Heart right ventricle (tissue), 16 donors: Measurements from ENCODE around the gene GEN1. TPM values are rescaled to one million over a fixed set of nuclear protein-coding genes. Genes with fewer than 3 reads are reported as not detected.
"Not testable (repeated sequence)": the region's sequence is repeated elsewhere in the genome, so short reads cannot be mapped to it uniquely, and the experiment has no call there.

Experiments used
- ATAC-seq, 8 donors: fragments of 200-7000 bp; cut with Tn5 transposase; one replicate each; pipeline ENCODE4 v1.9.1; 2020; ENCODE audit warnings: mild to moderate bottlenecking in 8 of 8, moderate library complexity in 8 of 8, moderate number of reproducible peaks in 1 of 8
- DNase-seq, 2 donors: peaks; one replicate each; pipeline ENCODE4 v3.0.0-alpha.2; 2020
- H3K27ac ChIP-seq, 10 donors: fragments of 200-600 bp; sonication (generic) in 2 of 10; one replicate each; pipeline versions ENCODE4 v1.5.0 to v1.8.0; 2020 to 2022; ENCODE audit warnings: mild to moderate bottlenecking in 3 of 10
- H3K27me3 ChIP-seq, 7 donors: fragments of 200-600 bp; one replicate each; pipeline ENCODE4 v1.8.0; 2021 to 2022; ENCODE audit warnings: mild to moderate bottlenecking in 2 of 7
- H3K36me3 ChIP-seq, 9 donors: fragments of 200-600 bp; sonication (generic) in 1 of 9; one replicate each; pipeline versions ENCODE4 v1.5.0 to v1.8.0; 2020 to 2022; ENCODE audit warnings: mild to moderate bottlenecking in 2 of 9
- H3K4me1 ChIP-seq, 9 donors: fragments of 200-600 bp; sonication (generic) in 1 of 9; one replicate each; pipeline versions ENCODE4 v1.5.0 to v1.8.0; 2020 to 2022; ENCODE audit warnings: mild to moderate bottlenecking in 4 of 9
- H3K4me3 ChIP-seq, 10 donors: fragments of 200-600 bp; sonication (generic) in 2 of 10; one replicate each; pipeline versions ENCODE4 v1.5.0 to v1.8.0; 2020 to 2022; ENCODE audit warnings: mild to moderate bottlenecking in 7 of 10, moderate library complexity in 2 of 10
- H3K9me3 ChIP-seq, 11 donors: fragments of 200-600 bp in 10 of 11; sonication (generic) in 2 of 11; one replicate each; pipeline versions ENCODE4 v1.5.0 to v1.8.0; 2013 to 2022; ENCODE audit warnings: mild to moderate bottlenecking in 2 of 11, control low read depth in 1 of 11, moderate library complexity in 1 of 11
- WGBS, 2 donors: extraction: QIAGEN DNeasy Blood & Tissue Kit; methylation state at CpG; one replicate each; pipeline ENCODE4 v1.1.7; 2013; ENCODE audit warnings: inconsistent platforms in 1 of 2; 5-methylcytosine and 5-hydroxymethylcytosine counted together
- intact Hi-C, 10 donors: fragments of 100-400 bp; cut with DNase I; formaldehyde crosslinking; loops; one replicate each; pipeline versions ENCODE4 v1.11.1 to v1.14.2; 2022
- polyA plus RNA-seq, 2 donors: library from polyadenylated mRNA; stranded (reverse); fragments of 200-250 nt; gene quantifications; one replicate each; pipeline ENCODE4 v1.2.3, GENCODE V29; 2013
- total RNA-seq, 10 donors: library from RNA; stranded (reverse); fragmentation: NEBNext Ultra II Directional in 3 of 10; extraction: Animal tissue kit (Norgen Biotek cat#: 25700) in 3 of 10; gene quantifications; one replicate each; pipeline versions ENCODE4 v1.2.1 to v1.2.4, GENCODE V29; 2021 to 2023
- TF ChIP-seq, protein P1 (sequence below), 9 donors: fragments of 200-600 bp; sonication (generic) in 2 of 9; IDR thresholded peaks; one replicate each; pipeline versions ENCODE4 v1.5.0 to v1.8.0; 2021 to 2022; ENCODE audit warnings: antibody characterized with exemption in 9 of 9, mild to moderate bottlenecking in 5 of 9, moderate library complexity in 1 of 9
- donor health status: Arrhythmogenic right ventricular cardiomyopathy.
- donor health status: ischemic (EF 13 %, LVEDD 7.1; RV severe dilation, severe dysfunction).
- donor health status: healthy with polysubstance abuse.
- donor health status: DM: no; HTN: yes; CAD: no.
- donor health status: DM: no; HTN: no; CAD: no.
- donor health status: ischemic (EF 25% LVEDD 6.9; RV normal size, moderate dysfunction).
- donor health status: ischemic (EF 25% LVEDD 5.7; RV mildly dilated, moderate dysfunction).
- donor health status: healthy.
- donor health status: DM: yes; HTN: yes; CAD: no.
- donor health status: Ischemic cardiomyopathy.
- donor health status: ischemic (EF 35%, LVEDD 5.7; RV mildly dilated, moderate dysfunction).
- donor health status: nonischemic (EF 11% LVEDD 7.7; RV severe dilation, severe dysfunction).
- donor health status: DM: yes; HTN: yes; CAD: no.
- donor health status: PGD.
- donor health status: ischemic (EF 29% LVEDD 5.4; RV normal size, mild dysfunction).
- donor health status: nonischemic (EF 23%, LVEDD 6.1; RV moderate dilation, normal function).

Gene GEN1
- total and polyA plus RNA-seq, 12 donors, result 0.71 to 5.4 (median 3.8) TPM

DNA sequence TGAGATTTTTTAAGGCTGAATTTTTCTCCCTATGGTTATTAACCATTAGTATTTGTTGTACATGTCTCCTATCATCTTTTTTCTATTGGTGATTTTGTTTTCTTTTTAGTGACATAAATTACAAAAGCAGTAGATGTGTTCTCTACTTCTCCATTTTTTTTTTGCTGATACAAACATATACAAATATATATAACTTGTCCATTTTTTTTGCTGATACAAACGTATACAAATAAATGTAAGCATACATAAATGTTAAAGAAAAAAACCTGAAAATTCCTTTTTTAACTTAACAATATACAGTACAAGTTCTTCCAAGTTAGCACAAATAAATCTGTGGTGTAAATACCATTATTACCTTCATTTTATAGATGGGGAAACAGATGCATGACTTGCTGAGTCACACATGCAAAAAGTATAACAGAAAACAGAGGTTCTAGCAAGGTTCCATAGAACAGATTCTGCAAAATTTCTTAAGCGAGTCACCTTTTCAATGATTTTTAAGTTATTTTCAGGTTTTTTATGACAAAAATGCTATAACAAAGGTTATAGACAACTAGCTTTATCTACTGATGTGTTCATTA is 64.4 kb downstream of the GEN1 start:
- peaks cover 10 to 40% (median 29%) of the 10 kb centered on the region in 9 donors for H3K4me1 ChIP-seq
- no peak overlapping the region for H3K4me3 ChIP-seq
- TF ChIP-seq, protein P1, sequence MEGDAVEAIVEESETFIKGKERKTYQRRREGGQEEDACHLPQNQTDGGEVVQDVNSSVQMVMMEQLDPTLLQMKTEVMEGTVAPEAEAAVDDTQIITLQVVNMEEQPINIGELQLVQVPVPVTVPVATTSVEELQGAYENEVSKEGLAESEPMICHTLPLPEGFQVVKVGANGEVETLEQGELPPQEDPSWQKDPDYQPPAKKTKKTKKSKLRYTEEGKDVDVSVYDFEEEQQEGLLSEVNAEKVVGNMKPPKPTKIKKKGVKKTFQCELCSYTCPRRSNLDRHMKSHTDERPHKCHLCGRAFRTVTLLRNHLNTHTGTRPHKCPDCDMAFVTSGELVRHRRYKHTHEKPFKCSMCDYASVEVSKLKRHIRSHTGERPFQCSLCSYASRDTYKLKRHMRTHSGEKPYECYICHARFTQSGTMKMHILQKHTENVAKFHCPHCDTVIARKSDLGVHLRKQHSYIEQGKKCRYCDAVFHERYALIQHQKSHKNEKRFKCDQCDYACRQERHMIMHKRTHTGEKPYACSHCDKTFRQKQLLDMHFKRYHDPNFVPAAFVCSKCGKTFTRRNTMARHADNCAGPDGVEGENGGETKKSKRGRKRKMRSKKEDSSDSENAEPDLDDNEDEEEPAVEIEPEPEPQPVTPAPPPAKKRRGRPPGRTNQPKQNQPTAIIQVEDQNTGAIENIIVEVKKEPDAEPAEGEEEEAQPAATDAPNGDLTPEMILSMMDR (IDR thresholded peaks at IDR 0.05), result no peak
- no peaks in the 10 kb centered on the region for H3K27me3 ChIP-seq
- ATAC-seq, result no peak
- H3K9me3 ChIP-seq, result no peaks in the 10 kb centered on the region
- no peaks in the 10 kb centered on the region for H3K36me3 ChIP-seq
- H3K27ac ChIP-seq, result no peak overlapping the region
- WGBS, 2 donors, result 88 to 93% methylated on average over 2 of the region's 2 CpGs
- DNase-seq, result no peak
- intact Hi-C loops, result no loop called here

DNA sequence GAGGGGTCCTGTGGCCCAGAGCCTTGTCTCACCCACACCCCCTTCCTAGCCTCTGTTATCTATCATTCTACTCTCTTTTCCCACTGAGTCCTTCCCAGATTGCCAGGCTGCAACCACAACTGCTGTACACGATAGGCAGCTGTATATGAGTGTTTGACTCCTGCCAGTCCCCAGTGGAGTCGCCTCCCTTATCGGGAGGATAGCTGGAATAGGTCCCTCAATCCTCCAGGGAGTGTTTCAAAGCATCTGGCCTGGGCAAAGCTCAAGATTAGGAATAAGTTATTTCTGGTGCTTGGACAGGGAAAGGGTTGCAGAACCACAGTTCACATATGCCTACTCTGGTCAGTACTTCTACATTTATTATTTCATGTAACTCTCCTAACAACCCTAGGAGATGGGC is 67.1 kb downstream of the GEN1 start:
- Histone ChIP-seq H3K27ac (peak overlapping the region; percentile 52 to 87 (median 81)), H3K4me3 (no peak overlapping the region), H3K9me3 (no peaks in the 10 kb centered on the region), H3K27me3 (no peaks in the 10 kb centered on the region), H3K36me3 (no peaks in the 10 kb centered on the region), H3K4me1 (peaks cover 10 to 41% (median 33%) of the 10 kb centered on the region in 9 donors)
- intact Hi-C loops, result loop anchor here in 6 of 10 donors (5.0 to 10.0 kb wide), 4 partner anchors 56 to 96 kb away; partner anchors contain the start of genes GEN1 (in 4 of the 6) and SMC6 (in 4 of the 6)
- DNase-seq, result peak; percentile 19 to 42
- WGBS, 2 donors, result 27 to 39% methylated on average over 3 of the region's 3 CpGs
- TF ChIP-seq, protein P1 (IDR thresholded peaks at IDR 0.05), result no peak
- peak; percentile 56 to 93 (median 78) for ATAC-seq

DNA sequence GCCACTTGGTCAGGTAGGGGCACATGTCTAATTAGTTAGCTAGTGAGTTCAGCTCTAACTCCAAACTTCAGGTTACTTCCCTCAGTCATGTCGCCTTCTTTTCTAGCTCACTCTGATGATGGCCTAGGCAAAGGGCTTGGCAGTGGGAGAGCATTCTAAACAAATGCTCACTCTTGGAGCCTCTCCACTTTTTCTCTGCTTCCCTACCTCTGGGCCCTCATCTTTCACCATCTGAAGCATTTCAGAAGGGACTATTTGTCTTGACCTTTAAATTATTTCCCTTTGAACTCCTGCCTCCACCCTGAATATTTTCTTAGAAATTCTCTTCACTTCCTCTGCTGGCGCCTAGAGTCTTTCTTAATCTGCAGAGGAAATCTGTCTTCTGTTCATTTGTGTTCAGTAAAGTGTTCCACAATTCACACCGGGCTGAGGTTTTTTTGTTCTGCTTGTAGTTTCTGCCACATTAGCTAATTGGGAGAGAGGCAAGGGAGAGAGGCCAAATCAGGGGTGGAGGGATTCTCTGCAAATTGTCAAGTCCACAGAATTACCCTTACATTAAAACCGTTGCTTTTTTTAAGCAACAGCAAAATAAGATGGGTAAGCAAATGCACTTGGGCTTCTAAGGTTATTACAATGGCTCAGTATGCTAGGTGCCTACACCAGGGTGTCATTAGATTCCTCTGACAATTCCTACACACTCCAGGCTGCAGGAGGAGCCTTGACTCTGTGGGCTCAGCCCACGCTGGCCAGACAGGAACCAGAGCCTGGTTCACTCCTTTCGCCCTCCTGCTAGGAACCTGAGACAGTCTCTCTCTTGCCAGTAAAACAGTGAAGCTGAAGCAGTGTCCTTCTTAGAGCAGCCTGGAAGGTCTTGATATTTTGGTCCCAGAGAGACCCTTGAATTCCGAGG is 67.9 kb downstream of the GEN1 start:
- TF ChIP-seq, protein P1 (IDR thresholded peaks at IDR 0.05), result no peak
- no peak for DNase-seq
- no peak overlapping the region for H3K4me3 ChIP-seq
- peak overlapping the region; percentile 52 to 87 (median 81) for H3K27ac ChIP-seq
- peak; percentile 48 to 84 (median 72) for ATAC-seq
- no peaks in the 10 kb centered on the region for H3K36me3 ChIP-seq
- intact Hi-C loops, result loop anchor here in 6 of 10 donors (5.0 to 10.0 kb wide), 4 partner anchors 57 to 97 kb away; partner anchors contain the start of genes GEN1 (in 4 of the 6) and SMC6 (in 4 of the 6)
- H3K27me3 ChIP-seq, result no peaks in the 10 kb centered on the region
- WGBS, 2 donors, result 31 to 33% methylated on average over 7 of the region's 7 CpGs
- peaks cover 10 to 41% (median 33%) of the 10 kb centered on the region in 9 donors for H3K4me1 ChIP-seq
- no peaks in the 10 kb centered on the region for H3K9me3 ChIP-seq

- no peaks in the 10 kb centered on the region for H3K36me3 ChIP-seq
- TF ChIP-seq, protein P1 (IDR thresholded peaks at IDR 0.05), result no peak
- H3K27ac ChIP-seq, result peak overlapping the region; percentile 52 to 87 (median 81)
- H3K9me3 ChIP-seq, result no peaks in the 10 kb centered on the region
- intact Hi-C loops, result loop anchor here in 6 of 10 donors (5.0 to 10.0 kb wide), 4 partner anchors 58 to 98 kb away; partner anchors contain the start of genes GEN1 (in 4 of the 6) and SMC6 (in 4 of the 6)
- DNase-seq (peak in 1 of 2 donors; percentile 27), ATAC-seq (peak; percentile 66 to 89 (median 84))
- no peaks in the 10 kb centered on the region for H3K27me3 ChIP-seq
- no peak overlapping the region for H3K4me3 ChIP-seq
- peaks cover 10 to 41% (median 33%) of the 10 kb centered on the region in 9 donors for H3K4me1 ChIP-seq
- WGBS, 2 donors, result 24 to 26% methylated on average over 4 of the region's 4 CpGs
These were observed 68.6 kb downstream of the GEN1 start for GRCh38 chr2:17822445-17823117.

GRCh38 chr2:17823646-17824045 is 69.7 kb downstream of the GEN1 start:
- intact Hi-C loops, result loop anchor here in 6 of 10 donors (5.0 to 10.0 kb wide), 4 partner anchors 59 to 99 kb away; partner anchors contain the start of genes GEN1 (in 4 of the 6) and SMC6 (in 4 of the 6)
- H3K27ac ChIP-seq, result peak overlapping the region in 1 of 10 donors; percentile 25
- not testable (repeated sequence) for H3K36me3 ChIP-seq, DNase-seq, H3K9me3 ChIP-seq, ATAC-seq, H3K27me3 ChIP-seq, H3K4me3 ChIP-seq
- peaks cover 10 to 41% (median 33%) of the 10 kb centered on the region in 9 donors for H3K4me1 ChIP-seq
- 61 to 94% methylated on average over 4 of the region's 4 CpGs for WGBS, 2 donors
